Fibroblast of upper back skin (primary cell): Measurements from ENCODE around the gene KRT85.
A peak's percentile ranks its signal among the peaks of the same experiment; 100 is the strongest.
"Not testable (repeated sequence)": the region's sequence is repeated elsewhere in the genome, so short reads cannot be mapped to it uniquely, and the experiment has no call there.

Experiments used
- DNase-seq: peaks from one replicate; pipeline ENCODE4 v3.0.0-alpha.2; 2013

KRT85 gene

GRCh38 chr12:52366738-52367485 is at the start of gene KRT85:
Gene KRT85 (minus strand): TSS chr12:52367481. CDS start chr12:52367405, 76 bp downstream.
- DNase-seq, result no peak

GRCh38 chr12:52416795-52417194 is 49.5 kb upstream of the KRT85 start:
- no peak for DNase-seq

GRCh38 chr12:52415870-52416750 is 48.8 kb upstream of the KRT85 start:
- peak; percentile 80 for DNase-seq

- no peak for DNase-seq
Observed at GRCh38 chr12:52414936-52415335, 47.7 kb upstream of the KRT85 start.

GRCh38 chr12:52413782-52414345 is 46.6 kb upstream of the KRT85 start:
- no peak for DNase-seq

- no peak for DNase-seq
Observed at GRCh38 chr12:52413202-52413601, 45.9 kb upstream of the KRT85 start.

- DNase-seq, result no peak
Observed at GRCh38 chr12:52411815-52412214, 44.5 kb upstream of the KRT85 start.

GRCh38 chr12:52410589-52411248 is 43.4 kb upstream of the KRT85 start:
- DNase-seq, result not testable (repeated sequence)

- DNase-seq, result no peak
Observed at GRCh38 chr12:52407918-52408317, 40.6 kb upstream of the KRT85 start.

- DNase-seq, result no peak
Observed at GRCh38 chr12:52405922-52406385, 38.7 kb upstream of the KRT85 start, which contains the start of gene KRT82. Gene KRT82 (minus strand): TSS chr12:52406335. CDS start chr12:52406277, 58 bp downstream.

- no peak for DNase-seq
Observed at GRCh38 chr12:52404951-52405350, 37.7 kb upstream of the KRT85 start.

GRCh38 chr12:52403561-52403960 is 36.3 kb upstream of the KRT85 start:
- no peak for DNase-seq

- no peak for DNase-seq
Observed at GRCh38 chr12:52402873-52403540, 35.7 kb upstream of the KRT85 start.

- DNase-seq, result no peak
Observed at GRCh38 chr12:52402377-52402776, 35.1 kb upstream of the KRT85 start.

GRCh38 chr12:52401926-52402325 is 34.6 kb upstream of the KRT85 start:
- no peak for DNase-seq

GRCh38 chr12:52401526-52401925 is 34.2 kb upstream of the KRT85 start:
- DNase-seq, result no peak

GRCh38 chr12:52400906-52401305 is 33.6 kb upstream of the KRT85 start:
- DNase-seq, result no peak

- DNase-seq, result no peak
Observed at GRCh38 chr12:52399756-52400155, 32.5 kb upstream of the KRT85 start.

- no peak for DNase-seq
Observed at GRCh38 chr12:52398176-52398575, 30.9 kb upstream of the KRT85 start.

- no peak for DNase-seq
Observed at GRCh38 chr12:52396656-52397055, 29.4 kb upstream of the KRT85 start.

- peak; percentile 56 for DNase-seq
Observed at GRCh38 chr12:52395761-52396434, 28.6 kb upstream of the KRT85 start.
